Raji (cell line): ENCODE data around the gene ISG15.

Experiments
- POLR2A ChIP-seq: IDR thresholded peaks from 2 replicates; pipeline ENCODE4 v1.6.1; 2011; ENCODE audit warnings: low read depth, low read length, control low read depth; ENCODE audit not compliant: insufficient read depth

ISG15 gene

DNA sequence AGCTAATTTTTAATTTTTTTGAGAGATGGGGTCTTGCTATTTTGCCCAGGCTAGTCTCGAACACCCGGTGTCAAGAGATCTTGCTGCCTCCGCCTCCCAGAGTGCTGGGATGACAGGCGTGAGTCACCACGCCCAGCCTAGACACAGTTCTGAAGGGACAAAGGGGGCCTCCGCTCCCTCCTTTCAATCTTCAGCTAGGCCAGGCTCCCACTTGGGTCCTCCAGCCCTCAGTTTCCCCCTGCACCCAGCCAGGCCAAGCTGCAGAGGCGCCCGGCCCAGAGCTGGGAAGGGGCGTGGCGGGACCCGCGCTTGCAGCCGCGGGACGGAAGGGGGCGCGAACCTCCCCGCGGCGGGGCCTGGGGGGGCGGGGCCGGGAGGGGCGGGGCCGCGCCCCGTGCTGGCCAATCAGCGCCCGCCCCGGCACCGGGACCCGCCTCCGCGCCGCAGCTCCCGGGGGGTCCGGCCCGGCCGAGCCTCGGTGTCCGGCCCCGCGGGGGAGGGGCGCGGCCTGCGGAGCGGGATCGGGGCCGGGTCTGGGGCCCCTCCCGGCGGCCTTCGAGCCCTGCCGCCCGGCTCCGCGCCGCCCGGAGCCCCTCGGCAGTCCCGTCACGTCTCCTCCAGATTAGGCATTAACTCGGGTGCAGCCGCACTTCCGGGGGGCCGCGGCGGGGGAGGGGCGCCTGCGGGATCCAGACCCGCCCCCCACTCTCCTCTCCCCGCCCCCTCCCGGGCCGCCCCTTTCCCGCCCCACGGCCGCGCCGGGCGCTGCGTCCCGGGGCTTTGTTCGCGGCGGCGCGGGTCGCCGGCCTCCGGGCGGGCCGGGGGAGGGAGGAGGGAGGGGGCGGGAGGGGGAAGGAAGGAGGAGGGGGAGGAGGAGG lies 6.1 kb downstream of the ISG15 start:
- TF ChIP-seq POLR2A: no peak

DNA sequence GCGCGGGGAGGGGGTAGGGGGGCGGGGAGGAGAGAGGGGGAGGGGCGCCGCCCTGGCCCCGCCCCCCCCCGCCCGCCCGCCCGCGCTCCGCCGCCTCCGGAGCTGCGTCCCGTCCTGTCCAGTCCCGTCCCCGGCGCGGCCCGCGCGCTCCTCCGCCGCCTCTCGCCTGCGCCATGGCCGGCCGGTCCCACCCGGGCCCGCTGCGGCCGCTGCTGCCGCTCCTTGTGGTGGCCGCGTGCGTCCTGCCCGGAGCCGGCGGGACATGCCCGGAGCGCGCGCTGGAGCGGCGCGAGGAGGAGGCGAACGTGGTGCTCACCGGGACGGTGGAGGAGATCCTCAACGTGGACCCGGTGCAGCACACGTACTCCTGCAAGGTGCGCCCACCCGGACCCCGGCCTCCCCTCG lies 6.7 kb downstream of the ISG15 start, which contains the start of gene AGRN:
AGRN (plus strand) TSS at position 121 of the 405 bp plus-strand sequence; CDS start at position 174, 53 bp downstream.
- no peak for TF ChIP-seq POLR2A

DNA sequence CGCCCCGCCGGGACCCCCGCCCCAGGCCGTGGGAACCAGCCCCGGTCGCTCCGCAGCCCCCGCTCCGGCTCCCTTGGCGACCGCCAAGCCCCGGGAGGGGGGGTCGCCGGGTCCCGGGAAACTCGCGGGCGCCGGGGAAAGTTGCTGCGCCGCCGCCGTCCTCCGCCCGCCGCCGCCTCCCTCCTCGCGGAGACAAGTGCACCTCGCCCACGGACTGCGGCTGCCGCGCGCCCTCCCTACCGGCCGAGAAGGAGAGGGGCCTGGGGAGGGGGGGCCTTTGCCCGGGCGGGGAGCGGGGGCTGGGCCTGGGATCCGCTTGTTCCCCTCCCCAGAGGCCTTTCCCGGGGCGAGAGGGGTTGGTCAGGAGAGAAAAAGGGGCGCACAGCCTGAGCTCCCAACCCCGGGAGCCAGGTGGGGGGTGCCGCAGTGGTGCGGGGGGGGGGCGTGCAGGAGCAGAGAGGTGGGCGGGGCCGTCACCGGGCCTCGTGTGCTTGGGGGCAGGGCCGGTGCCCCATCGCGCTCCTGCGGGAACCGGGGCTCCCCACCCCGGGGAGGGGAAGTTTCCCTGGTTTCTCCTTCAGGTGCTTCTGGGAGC lies 7.2 kb downstream of the ISG15 start:
- no peak for TF ChIP-seq POLR2A

DNA sequence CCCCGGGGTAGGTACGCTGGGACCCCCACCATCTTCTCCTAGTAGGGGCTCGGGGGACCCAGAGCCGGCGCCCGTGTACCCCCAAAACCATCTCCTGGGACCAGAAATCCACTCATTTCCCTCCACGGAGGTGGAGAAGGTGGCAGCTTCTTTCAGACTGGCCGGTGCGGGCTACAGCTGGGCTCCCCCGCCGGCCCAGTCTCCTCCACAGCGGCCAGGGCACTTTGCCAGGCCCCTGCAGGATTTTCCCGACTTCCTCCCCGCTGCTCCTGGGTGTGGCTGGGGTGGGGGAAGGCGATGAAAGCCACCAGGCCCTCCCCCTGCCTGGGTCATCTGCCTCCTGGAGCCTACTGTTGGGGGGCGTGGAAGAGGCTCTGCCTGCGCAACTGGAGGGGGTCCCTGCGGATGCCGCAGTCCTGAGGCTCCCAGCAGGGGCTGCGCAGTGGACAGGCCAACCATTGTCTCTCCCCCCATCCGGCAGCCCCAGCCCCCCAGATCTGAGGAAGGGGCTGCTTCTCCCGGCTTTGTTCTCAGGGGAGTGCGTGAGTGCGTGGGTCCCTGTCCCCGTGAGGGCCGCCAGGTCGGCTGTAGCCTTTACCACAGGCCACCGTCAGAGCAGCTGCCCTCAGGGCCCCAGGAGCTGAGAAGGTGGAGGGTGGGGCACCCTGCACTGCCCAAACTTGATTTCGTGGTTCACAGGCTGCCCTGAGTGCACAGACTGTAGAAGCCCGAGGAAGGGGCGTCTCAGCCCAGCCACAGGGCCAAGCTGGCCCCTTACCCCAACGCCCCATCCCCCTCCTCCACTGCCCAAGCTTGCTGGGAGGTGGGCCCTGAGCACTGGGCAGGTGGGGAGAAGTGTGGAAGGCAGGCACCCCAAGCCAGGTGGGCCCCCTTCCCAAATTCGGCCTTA lies 8.0 kb downstream of the ISG15 start:
- no peak for TF ChIP-seq POLR2A

- TF ChIP-seq POLR2A: no peak
Measured at GRCh38 chr1:1021920-1022259, 8.6 kb downstream of the ISG15 start.

- TF ChIP-seq POLR2A: no peak
Measured at GRCh38 chr1:1022302-1023009, 9.2 kb downstream of the ISG15 start.

- no peak for TF ChIP-seq POLR2A
Measured at GRCh38 chr1:1023700-1024099, 10.4 kb downstream of the ISG15 start.

DNA sequence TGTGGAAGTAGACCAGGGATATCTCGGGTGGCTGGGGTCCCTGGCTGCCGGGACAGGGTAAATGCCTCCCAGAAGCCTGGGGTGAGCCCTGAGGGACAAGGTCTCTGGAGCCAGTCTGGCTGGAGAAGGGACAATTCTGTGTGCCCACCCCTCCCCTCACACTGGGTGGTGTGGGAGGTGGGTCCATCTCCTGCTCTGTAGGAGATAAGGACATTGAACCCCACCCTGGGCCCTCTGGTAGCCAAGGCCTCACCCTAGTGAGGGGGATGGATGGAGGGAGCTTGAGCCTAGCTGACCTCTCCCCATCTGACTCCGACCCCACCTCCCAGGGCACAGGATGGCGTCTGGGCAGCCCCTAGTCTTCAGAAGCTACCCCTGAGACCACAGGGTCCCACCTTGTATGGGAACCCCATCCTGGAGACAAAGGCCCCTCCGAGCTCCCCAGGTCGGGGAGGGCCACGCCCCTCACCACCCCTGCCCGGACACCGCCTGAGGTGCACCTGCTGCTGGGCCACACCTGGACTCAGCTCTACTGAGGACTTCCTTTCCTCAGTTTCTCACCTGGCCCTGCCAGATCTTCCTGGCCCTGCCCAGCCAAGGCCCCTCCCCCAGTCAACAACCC lies 11.0 kb downstream of the ISG15 start:
- no peak for TF ChIP-seq POLR2A

DNA sequence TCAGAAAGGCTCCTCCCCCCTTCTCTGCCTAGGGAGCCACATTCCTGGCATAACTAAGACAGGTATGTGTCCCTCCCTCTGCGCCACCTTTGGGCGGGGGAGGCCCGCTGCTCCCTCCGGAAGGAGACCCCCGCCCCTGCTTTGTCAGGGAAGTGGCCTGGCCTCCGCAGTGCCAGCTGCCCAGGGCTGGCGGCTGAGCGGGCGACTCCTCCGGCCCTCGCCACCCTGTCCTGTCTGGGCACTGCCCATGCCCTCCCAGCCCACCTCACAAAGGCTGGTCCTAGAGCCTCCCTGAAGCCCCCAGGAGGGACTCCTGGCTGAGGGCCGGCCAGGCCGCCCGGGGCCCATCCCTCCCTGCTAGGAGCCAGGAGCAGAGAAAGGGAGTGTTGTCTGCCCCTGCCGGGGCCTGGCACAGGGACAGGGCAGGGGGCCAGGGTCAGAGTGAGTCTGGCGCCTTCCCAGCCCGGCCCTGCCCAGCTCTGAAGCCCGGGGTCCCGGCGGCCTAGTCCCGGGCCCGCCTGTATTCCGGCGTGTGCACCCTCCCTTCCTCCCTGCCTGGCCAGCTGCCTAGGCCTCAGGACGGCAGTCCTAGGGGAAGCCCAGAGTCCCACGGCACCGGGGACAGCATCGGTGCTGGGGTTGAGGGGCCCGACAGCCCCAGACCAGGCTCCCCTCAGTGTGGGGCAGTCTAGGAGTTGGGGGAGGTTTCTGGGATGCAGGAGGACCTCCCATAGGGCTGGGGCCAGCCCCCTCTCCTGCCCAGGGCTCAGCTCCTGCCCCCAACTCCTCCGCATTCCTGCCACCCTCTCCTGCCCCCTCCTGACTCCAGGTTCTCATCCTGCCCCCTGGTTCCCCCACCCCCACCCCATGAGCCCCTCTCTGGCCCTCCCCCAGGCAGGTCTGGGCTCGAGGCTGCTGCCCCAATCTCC lies 11.7 kb downstream of the ISG15 start:
- TF ChIP-seq POLR2A: no peak

DNA sequence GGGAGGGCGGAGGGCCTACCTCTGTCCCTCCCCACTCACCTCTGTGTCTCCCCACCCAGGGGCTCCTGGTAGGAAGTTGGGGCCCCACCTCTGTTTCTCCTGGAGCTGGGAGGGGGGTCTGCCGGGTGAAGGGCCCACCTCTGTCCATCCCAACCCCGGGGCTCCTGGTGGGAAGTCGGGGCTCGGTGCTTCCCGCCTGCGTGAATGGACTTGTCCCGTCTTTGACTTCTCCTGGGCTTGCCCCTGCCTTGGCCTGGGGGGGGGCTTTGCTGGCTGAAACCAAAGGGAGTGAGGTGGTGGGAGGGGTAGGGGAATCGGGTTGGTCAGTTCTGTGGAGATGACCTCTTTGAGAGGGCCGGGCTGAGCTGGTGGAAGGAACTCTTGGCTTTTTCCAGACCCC lies 12.4 kb downstream of the ISG15 start:
- TF ChIP-seq POLR2A: no peak

GRCh38 chr1:1026599-1027413 lies 13.5 kb downstream of the ISG15 start:
- TF ChIP-seq POLR2A: no peak

DNA sequence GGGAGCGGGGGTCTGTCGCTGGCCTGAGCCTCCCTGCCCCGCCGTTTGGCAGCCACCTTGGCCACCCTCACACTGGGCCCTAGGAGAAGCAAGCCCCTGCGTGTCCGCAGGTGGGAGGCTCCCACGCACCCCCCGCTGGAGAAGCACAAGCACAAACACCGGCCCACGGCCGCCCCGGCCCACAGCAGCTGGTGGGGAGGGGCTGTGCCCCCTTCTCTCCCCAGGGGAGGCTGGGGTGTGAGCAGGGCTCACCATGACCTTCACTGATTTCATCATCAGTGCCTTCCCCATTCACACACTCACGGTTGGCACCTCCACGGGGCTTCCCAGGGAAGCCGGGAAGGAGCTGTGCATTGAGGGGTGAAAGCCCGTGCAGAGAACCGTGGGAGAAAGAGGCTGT lies 14.5 kb downstream of the ISG15 start:
- TF ChIP-seq POLR2A: no peak
